SK-N-MC (cell line): ENCODE data around the gene AOX1.

Experiments used
- EZH2 ChIP-seq: fragments of 200-600 bp; sonication (generic); IDR thresholded peaks from one replicate; pipeline ENCODE4 v1.6.1; 2017; ENCODE audit warnings: antibody characterized with exemption
- FOXP2 ChIP-seq: optimal IDR thresholded peaks from 2 replicates; pipeline ENCODE3; 2011; ENCODE audit warnings: mild to moderate bottlenecking, moderate library complexity; ENCODE audit not compliant: insufficient read depth; ENCODE audit errors: extremely low read length, control extremely low read depth
- POLR2AphosphoS5 ChIP-seq: IDR thresholded peaks from 2 replicates; pipeline ENCODE4 v1.6.1; 2012; ENCODE audit warnings: mild to moderate bottlenecking, low read depth, low read length, borderline replicate concordance

DNA sequence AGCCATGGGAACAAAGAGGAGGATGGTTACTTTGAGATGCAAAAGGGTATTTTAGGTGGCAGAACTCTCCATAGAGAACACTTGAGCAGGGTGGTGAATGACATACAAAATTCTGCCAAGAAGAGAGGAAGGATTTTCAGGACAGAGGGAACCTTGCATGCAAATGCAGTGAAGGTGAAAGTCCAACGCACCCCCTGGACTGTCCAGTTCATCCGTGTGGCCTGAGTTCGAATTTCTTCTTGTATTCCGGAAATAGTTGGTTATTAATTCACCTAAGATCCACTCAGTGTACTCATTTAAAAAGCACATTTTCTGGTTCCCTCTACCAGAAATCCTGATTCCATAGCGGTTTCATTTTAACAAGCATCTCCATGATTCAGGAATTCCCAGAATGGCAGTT, 5.5 kb downstream of the AOX1 start:
- TF ChIP-seq POLR2AphosphoS5: no peak
- no peak for TF ChIP-seq EZH2
- TF ChIP-seq FOXP2: no peak
